Measurements from ENCODE around the gene RESP18.

- TF ChIP-seq CTCF (conservative IDR thresholded peaks at IDR 0.05 in 1 of 2, IDR thresholded peaks at IDR 0.05 in 1 of 2; ENCODE audit: extremely low read depth in 1 of 2, insufficient read depth in 1 of 2, low read depth in 1 of 2, low read length in 2 of 2) (no peak), EZH2 (IDR thresholded peaks at IDR 0.05; ENCODE audit: borderline replicate concordance, low read length) (no peak)
Observed at GRCh38 chr2:219380926-219381325, 48.4 kb upstream of the RESP18 start.
